Bronchial epithelial cell (primary cell): ENCODE results near the gene FRMD3. TPM values are rescaled to one million over a fixed set of nuclear protein-coding genes. Genes with fewer than 3 reads are reported as not detected.

ENCODE experiments used
- DNase-seq: peaks from one replicate; pipeline ENCODE4 v3.0.0-alpha.2; 2010; ENCODE audit warnings: low read depth
- FAIRE-seq: peaks from 2 replicates; lab custom pipeline; 2011; peaks lifted over from hg19 to GRCh38; lab: Jason Lieb, UNC
- H3K27me3 ChIP-seq: 2 replicates; pipeline ENCODE4 v1.5.1; 2011; ENCODE audit warnings: low read length; ENCODE audit not compliant: control insufficient read depth, insufficient read depth
- H3K36me3 ChIP-seq: 2 replicates; pipeline ENCODE4 v1.5.1; 2011; ENCODE audit warnings: low read length; ENCODE audit not compliant: control insufficient read depth, insufficient read depth
- H3K4me3 ChIP-seq: 2 replicates; pipeline ENCODE4 v1.5.1; 2011; ENCODE audit warnings: mild to moderate bottlenecking, low read depth, low read length, control low read depth
- CTCF ChIP-seq: IDR thresholded peaks from 2 replicates; pipeline ENCODE4 v1.5.1; 2011; ENCODE audit warnings: mild to moderate bottlenecking, moderate library complexity, low read length, control low read depth, inconsistent platforms; ENCODE audit not compliant: insufficient read depth, severe bottlenecking
- total RNA-seq: library from RNA; depleted of rRNA; stranded (reverse); fragments of >200 nt; gene quantifications from 2 replicates; pipeline ENCODE4 v1.2.1, GENCODE V29; 2014

Gene FRMD3
- total RNA-seq, 1 donor from 2014 or later = under 0.01 TPM

GRCh38 chr9:83343366-83343999, 194.7 kb downstream of the FRMD3 start:
- Histone ChIP-seq H3K27me3 (no peaks in the 10 kb centered on the region), H3K4me3 (no peak overlapping the region), H3K36me3 (no peaks in the 10 kb centered on the region)
- FAIRE-seq (peak; percentile 72), DNase-seq (no peak)
- no peak for TF ChIP-seq CTCF

- DNase-seq (peak; percentile 12), FAIRE-seq (no peak)
- H3K4me3 ChIP-seq = no peak overlapping the region
- no peaks in the 10 kb centered on the region for H3K27me3 ChIP-seq
- no peaks in the 10 kb centered on the region for H3K36me3 ChIP-seq
- TF ChIP-seq CTCF = no peak
These were observed 195.5 kb downstream of the FRMD3 start for GRCh38 chr9:83342731-83343130.

GRCh38 chr9:83342006-83342405, 196.2 kb downstream of the FRMD3 start:
- no peak for FAIRE-seq
- H3K4me3 ChIP-seq = no peak overlapping the region
- H3K27me3 ChIP-seq = no peaks in the 10 kb centered on the region
- H3K36me3 ChIP-seq = no peaks in the 10 kb centered on the region
- no peak for DNase-seq
- TF ChIP-seq CTCF = no peak

GRCh38 chr9:83340451-83340850, 197.8 kb downstream of the FRMD3 start:
- no peaks in the 10 kb centered on the region for H3K36me3 ChIP-seq
- no peak for FAIRE-seq
- no peaks in the 10 kb centered on the region for H3K27me3 ChIP-seq
- no peak for TF ChIP-seq CTCF
- H3K4me3 ChIP-seq = no peak overlapping the region
- no peak for DNase-seq

- Histone ChIP-seq H3K27me3 (no peaks in the 10 kb centered on the region), H3K36me3 (no peaks in the 10 kb centered on the region), H3K4me3 (no peak overlapping the region)
- TF ChIP-seq CTCF = no peak
- FAIRE-seq = no peak
- DNase-seq = no peak
These were observed 198.8 kb downstream of the FRMD3 start for GRCh38 chr9:83339435-83339834.

GRCh38 chr9:83336706-83337105, 201.5 kb downstream of the FRMD3 start:
- no peak for TF ChIP-seq CTCF
- Histone ChIP-seq H3K36me3 (no peaks in the 10 kb centered on the region), H3K27me3 (no peaks in the 10 kb centered on the region), H3K4me3 (no peak overlapping the region)
- DNase-seq = no peak
- FAIRE-seq = no peak
